Measurements from ENCODE around the gene IL1RAPL1.

Gene IL1RAPL1

DNA sequence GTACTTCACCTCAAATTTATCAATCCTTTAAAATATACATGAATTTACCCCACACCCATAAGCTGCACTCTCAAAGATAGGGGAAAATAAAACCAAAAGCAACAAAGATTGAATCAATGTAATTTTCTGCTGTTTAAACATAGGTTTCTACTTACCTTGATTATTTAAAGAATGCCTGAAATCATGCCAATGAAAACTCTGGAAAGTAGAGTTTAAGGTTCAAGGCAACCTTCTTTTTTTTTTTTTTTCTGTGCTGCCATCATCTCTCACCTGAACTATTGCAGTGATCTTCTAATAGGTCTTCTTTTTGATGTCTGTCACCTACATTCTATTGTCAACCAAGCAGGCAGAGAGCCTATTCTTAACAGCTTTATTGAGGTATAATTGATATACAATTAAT is 682.1 kb downstream of the IL1RAPL1 start:
- POLR2A ChIA-PET, result no interaction called here
- Histone ChIP-seq H3K27me3 (replicated peaks in 2 of 5; ENCODE audit: control insufficient read depth in 4 of 5, insufficient read depth in 5 of 5, low read length in 4 of 5) (no peaks in the 10 kb centered on the region), H3K4me3 (ENCODE audit: control insufficient read depth in 1 of 7, extremely low read depth in 1 of 7, insufficient read depth in 4 of 7, low read depth in 2 of 7, low read length in 6 of 7) (no peak overlapping the region), H3K36me3 (ENCODE audit: control insufficient read depth in 4 of 4, insufficient read depth in 4 of 4, low read length in 3 of 4) (no peaks in the 10 kb centered on the region), H3K27ac (ENCODE audit: insufficient read depth in 1 of 2, low read depth in 1 of 2, low read length in 2 of 2, poor library complexity in 1 of 2, severe bottlenecking in 2 of 2) (no peak overlapping the region), H3K9me3 (ENCODE audit: control extremely low read depth in 1 of 5, control insufficient read depth in 4 of 5, insufficient read depth in 2 of 5, low read depth in 1 of 5, low read length in 4 of 5) (no peaks in the 10 kb centered on the region), H3K4me1 (ENCODE audit: control extremely low read depth in 1 of 4, control insufficient read depth in 4 of 4, insufficient read depth in 4 of 4, low read length in 3 of 4) (no peaks in the 10 kb centered on the region)
- no peak for DNase-seq
- CTCF ChIA-PET, result no interaction called here

DNA sequence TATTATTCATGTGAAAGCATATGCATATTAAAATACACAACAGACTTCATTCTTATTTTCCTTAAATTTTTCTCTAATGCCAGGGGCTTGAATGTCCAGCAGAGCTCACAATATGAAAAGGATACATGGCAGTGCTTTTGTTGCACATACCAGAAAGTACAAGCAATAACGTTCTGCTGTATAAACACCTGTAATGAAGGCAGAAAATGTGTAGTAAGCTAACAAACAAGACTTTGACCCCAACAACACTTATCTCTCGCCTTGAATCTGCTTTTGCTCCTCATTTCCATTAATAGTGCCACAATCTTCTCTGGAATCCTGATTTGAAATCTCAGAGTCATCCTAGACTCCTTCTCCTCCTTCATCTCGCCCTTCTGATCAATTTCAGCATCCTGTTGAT is 687.3 kb downstream of the IL1RAPL1 start:
- Histone ChIP-seq H3K27ac (ENCODE audit: insufficient read depth in 1 of 2, low read depth in 1 of 2, low read length in 2 of 2, poor library complexity in 1 of 2, severe bottlenecking in 2 of 2) (no peak overlapping the region), H3K36me3 (ENCODE audit: control insufficient read depth in 4 of 4, insufficient read depth in 4 of 4, low read length in 3 of 4) (no peaks in the 10 kb centered on the region), H3K27me3 (replicated peaks in 2 of 5; ENCODE audit: control insufficient read depth in 4 of 5, insufficient read depth in 5 of 5, low read length in 4 of 5) (no peaks in the 10 kb centered on the region), H3K4me1 (ENCODE audit: control extremely low read depth in 1 of 4, control insufficient read depth in 4 of 4, insufficient read depth in 4 of 4, low read length in 3 of 4) (no peaks in the 10 kb centered on the region), H3K4me3 (ENCODE audit: control insufficient read depth in 1 of 7, extremely low read depth in 1 of 7, insufficient read depth in 4 of 7, low read depth in 2 of 7, low read length in 6 of 7) (no peak overlapping the region), H3K9me3 (ENCODE audit: control extremely low read depth in 1 of 5, control insufficient read depth in 4 of 5, insufficient read depth in 2 of 5, low read depth in 1 of 5, low read length in 4 of 5) (no peaks in the 10 kb centered on the region)
- POLR2A ChIA-PET, result no interaction called here
- CTCF ChIA-PET, result no interaction called here
- no peak for DNase-seq
- 61% methylated on average over 3 of the region's 3 CpGs for WGBS (ENCODE audit: insufficient coverage)

DNA sequence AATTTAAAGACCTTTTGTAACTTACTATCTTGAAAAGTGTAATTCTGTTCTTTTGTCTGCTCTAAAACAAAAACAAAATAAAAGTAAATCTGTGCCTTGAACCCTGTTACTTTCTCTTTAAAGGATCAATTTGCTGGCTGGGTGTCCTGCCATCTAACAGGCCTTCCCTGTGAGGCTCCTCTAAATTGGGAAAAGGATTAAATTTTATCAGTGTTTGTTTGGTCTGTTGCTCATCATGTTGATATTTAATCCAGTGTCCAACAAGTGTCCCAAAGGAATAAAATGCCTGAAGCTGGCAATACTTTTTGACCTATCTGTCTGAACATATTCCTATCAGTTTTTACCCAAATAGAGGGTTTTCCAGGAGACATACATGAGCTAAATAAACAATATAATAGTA is 688.7 kb downstream of the IL1RAPL1 start:
- no peak overlapping the region for H3K27ac ChIP-seq (ENCODE audit: insufficient read depth in 1 of 2, low read depth in 1 of 2, low read length in 2 of 2, poor library complexity in 1 of 2, severe bottlenecking in 2 of 2)
- H3K9me3 ChIP-seq (ENCODE audit: control extremely low read depth in 1 of 5, control insufficient read depth in 4 of 5, insufficient read depth in 2 of 5, low read depth in 1 of 5, low read length in 4 of 5), result no peaks in the 10 kb centered on the region
- no peaks in the 10 kb centered on the region for H3K4me1 ChIP-seq (ENCODE audit: control extremely low read depth in 1 of 4, control insufficient read depth in 4 of 4, insufficient read depth in 4 of 4, low read length in 3 of 4)
- no peaks in the 10 kb centered on the region for H3K36me3 ChIP-seq (ENCODE audit: control insufficient read depth in 4 of 4, insufficient read depth in 4 of 4, low read length in 3 of 4)
- ChIA-PET CTCF (no interaction called here), POLR2A (no interaction called here)
- no peaks in the 10 kb centered on the region for H3K27me3 ChIP-seq (replicated peaks in 2 of 5; ENCODE audit: control insufficient read depth in 4 of 5, insufficient read depth in 5 of 5, low read length in 4 of 5)
- H3K4me3 ChIP-seq (ENCODE audit: control insufficient read depth in 1 of 7, extremely low read depth in 1 of 7, insufficient read depth in 4 of 7, low read depth in 2 of 7, low read length in 6 of 7), result no peak overlapping the region
- DNase-seq, result no peak

DNA sequence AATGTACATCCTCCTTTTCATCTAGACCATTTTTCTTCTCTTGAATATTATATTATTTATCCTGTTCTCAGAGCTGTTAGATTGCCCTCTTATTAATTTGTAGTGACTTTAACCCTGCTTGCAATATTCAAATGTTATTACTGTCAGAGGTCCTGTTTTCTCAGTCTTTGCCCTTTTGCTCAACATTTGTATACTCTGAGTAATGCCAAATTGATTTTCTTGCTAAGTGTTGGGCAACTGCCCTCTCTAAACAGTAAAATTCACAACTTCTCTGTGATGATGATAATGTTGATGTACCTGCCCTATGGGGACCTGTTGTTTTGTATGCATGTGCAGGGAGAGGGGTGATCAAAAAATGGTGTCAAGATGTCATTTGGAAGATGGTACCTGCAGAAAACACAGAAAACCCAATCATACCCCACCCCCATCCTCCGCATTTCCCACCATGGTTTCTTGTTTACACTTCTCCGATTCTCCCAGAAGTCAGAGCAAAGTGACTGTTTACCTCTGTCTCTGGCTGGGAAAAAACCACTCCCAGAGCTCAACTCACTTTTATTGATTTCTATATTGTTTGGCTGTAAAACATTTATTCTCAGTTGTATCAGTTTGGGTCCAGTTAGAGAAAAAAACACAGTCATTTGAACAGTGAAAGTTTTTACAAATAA is 694.0 kb downstream of the IL1RAPL1 start:
- no peaks in the 10 kb centered on the region for H3K36me3 ChIP-seq (ENCODE audit: control insufficient read depth in 4 of 4, insufficient read depth in 4 of 4, low read length in 3 of 4)
- WGBS (ENCODE audit: insufficient coverage), result 94% methylated on average over 2 of the region's 2 CpGs
- no peak overlapping the region for H3K4me3 ChIP-seq (ENCODE audit: control insufficient read depth in 1 of 7, extremely low read depth in 1 of 7, insufficient read depth in 4 of 7, low read depth in 2 of 7, low read length in 6 of 7)
- no peak overlapping the region for H3K27ac ChIP-seq (ENCODE audit: insufficient read depth in 1 of 2, low read depth in 1 of 2, low read length in 2 of 2, poor library complexity in 1 of 2, severe bottlenecking in 2 of 2)
- no peaks in the 10 kb centered on the region for H3K27me3 ChIP-seq (replicated peaks in 2 of 5; ENCODE audit: control insufficient read depth in 4 of 5, insufficient read depth in 5 of 5, low read length in 4 of 5)
- no peaks in the 10 kb centered on the region for H3K4me1 ChIP-seq (ENCODE audit: control extremely low read depth in 1 of 4, control insufficient read depth in 4 of 4, insufficient read depth in 4 of 4, low read length in 3 of 4)
- ChIA-PET POLR2A (no interaction called here), CTCF (no interaction called here)
- no peak for DNase-seq
- no peaks in the 10 kb centered on the region for H3K9me3 ChIP-seq (ENCODE audit: control extremely low read depth in 1 of 5, control insufficient read depth in 4 of 5, insufficient read depth in 2 of 5, low read depth in 1 of 5, low read length in 4 of 5)

DNA sequence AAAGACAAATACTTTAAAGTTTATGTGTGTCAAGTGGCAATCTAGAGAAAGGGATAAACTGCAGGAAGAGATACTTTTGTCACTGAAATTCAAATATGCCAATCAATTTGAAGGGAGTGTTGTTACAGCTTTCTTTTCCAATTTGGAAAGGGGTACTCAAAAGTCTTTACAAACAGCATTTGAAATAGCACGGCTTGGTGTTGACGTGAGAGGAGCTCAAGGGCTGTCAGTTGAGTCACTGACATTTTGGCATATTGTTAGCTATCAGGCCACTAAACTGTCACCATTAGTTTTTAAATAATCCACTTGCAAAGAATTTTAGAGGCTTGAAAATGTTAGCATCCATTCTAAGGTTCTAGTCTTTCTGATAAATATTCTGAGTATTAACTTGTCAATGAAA is 698.4 kb downstream of the IL1RAPL1 start:
- Histone ChIP-seq H3K36me3 (ENCODE audit: control insufficient read depth in 4 of 4, insufficient read depth in 4 of 4, low read length in 3 of 4) (no peaks in the 10 kb centered on the region), H3K27ac (ENCODE audit: insufficient read depth in 1 of 2, low read depth in 1 of 2, low read length in 2 of 2, poor library complexity in 1 of 2, severe bottlenecking in 2 of 2) (no peak overlapping the region), H3K4me3 (ENCODE audit: control insufficient read depth in 1 of 7, extremely low read depth in 1 of 7, insufficient read depth in 4 of 7, low read depth in 2 of 7, low read length in 6 of 7) (no peak overlapping the region), H3K27me3 (replicated peaks in 2 of 5; ENCODE audit: control insufficient read depth in 4 of 5, insufficient read depth in 5 of 5, low read length in 4 of 5) (no peaks in the 10 kb centered on the region), H3K9me3 (ENCODE audit: control extremely low read depth in 1 of 5, control insufficient read depth in 4 of 5, insufficient read depth in 2 of 5, low read depth in 1 of 5, low read length in 4 of 5) (no peaks in the 10 kb centered on the region), H3K4me1 (ENCODE audit: control extremely low read depth in 1 of 4, control insufficient read depth in 4 of 4, insufficient read depth in 4 of 4, low read length in 3 of 4) (no peaks in the 10 kb centered on the region)
- ChIA-PET POLR2A (no interaction called here), CTCF (no interaction called here)
- no peak for DNase-seq
- 83% methylated on average over 1 of the region's 2 CpGs for WGBS (ENCODE audit: insufficient coverage)

DNA sequence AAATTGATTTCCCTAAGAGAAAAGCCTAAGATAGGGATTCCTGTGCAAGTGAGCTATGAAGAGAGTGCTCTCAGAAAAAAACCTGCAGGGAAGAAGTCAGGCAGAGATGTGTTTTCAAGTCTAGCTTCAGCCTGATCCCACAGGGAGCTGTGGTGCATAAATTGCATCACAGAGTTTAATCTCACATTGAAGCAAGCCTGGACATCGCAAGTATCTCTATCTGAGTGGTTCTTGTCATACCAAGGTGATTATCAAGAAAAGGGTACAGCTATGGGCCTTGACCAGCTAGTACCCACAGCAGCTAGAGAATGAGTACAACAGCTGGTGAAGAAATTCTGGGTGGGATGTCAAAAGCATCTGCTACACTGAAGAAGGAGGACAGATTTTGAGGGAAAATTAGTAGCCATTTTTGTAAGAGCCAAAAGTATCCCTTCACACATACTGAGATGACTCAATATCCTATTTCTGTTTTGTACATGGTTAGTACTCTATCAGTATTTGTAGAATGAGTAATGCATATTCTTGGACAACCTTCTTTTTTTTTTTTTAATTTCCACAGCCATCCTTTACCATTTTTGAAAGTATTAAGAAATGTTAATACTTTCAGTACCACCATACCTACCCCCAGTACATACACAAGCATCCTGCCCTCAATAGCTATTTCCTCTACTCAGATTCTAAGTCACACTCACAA is 708.9 kb downstream of the IL1RAPL1 start:
- POLR2A ChIA-PET, result no interaction called here
- H3K36me3 ChIP-seq (ENCODE audit: control insufficient read depth in 4 of 4, insufficient read depth in 4 of 4, low read length in 3 of 4), result no peaks in the 10 kb centered on the region
- no peak for DNase-seq
- no peaks in the 10 kb centered on the region for H3K9me3 ChIP-seq (ENCODE audit: control extremely low read depth in 1 of 5, control insufficient read depth in 4 of 5, insufficient read depth in 2 of 5, low read depth in 1 of 5, low read length in 4 of 5)
- H3K27ac ChIP-seq (ENCODE audit: insufficient read depth in 1 of 2, low read depth in 1 of 2, low read length in 2 of 2, poor library complexity in 1 of 2, severe bottlenecking in 2 of 2), result no peak overlapping the region
- H3K4me3 ChIP-seq (ENCODE audit: control insufficient read depth in 1 of 7, extremely low read depth in 1 of 7, insufficient read depth in 4 of 7, low read depth in 2 of 7, low read length in 6 of 7), result no peak overlapping the region
- WGBS (ENCODE audit: insufficient coverage), result 100% methylated on average over 1 of the region's 1 CpG
- no peaks in the 10 kb centered on the region for H3K4me1 ChIP-seq (ENCODE audit: control extremely low read depth in 1 of 4, control insufficient read depth in 4 of 4, insufficient read depth in 4 of 4, low read length in 3 of 4)
- H3K27me3 ChIP-seq (replicated peaks in 2 of 5; ENCODE audit: control insufficient read depth in 4 of 5, insufficient read depth in 5 of 5, low read length in 4 of 5), result no peaks in the 10 kb centered on the region
- CTCF ChIA-PET, result no interaction called here

DNA sequence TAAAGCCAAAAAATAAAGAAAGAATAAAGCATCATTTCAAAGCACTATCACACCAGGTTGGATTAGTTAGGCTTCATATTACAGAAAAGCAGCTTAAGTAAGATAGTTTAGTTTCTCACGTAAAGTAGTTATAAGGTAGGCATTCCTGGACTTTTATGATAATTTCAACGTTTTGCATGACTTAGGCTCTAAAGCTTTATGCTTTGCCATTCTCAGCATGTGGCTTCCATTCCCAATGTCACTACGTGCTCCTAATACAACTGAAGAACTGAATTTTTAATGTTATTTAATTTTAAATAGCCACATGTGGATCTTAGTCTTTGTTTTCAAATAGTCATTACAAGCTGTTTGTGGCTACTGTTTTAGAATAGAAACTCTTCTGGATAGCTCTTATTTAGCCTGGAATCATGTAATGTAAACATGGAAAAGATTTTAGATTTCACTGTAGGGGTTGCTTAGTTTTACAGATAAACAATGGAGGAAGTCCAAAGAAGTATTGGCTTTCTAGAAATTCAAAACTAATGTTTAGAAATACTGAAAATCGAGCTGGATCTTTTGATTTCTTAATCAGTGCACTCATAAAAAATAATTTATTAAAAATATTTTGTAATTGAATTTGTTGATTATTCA is 710.0 kb downstream of the IL1RAPL1 start:
- CTCF ChIA-PET, result no interaction called here
- no peaks in the 10 kb centered on the region for H3K9me3 ChIP-seq (ENCODE audit: control extremely low read depth in 1 of 5, control insufficient read depth in 4 of 5, insufficient read depth in 2 of 5, low read depth in 1 of 5, low read length in 4 of 5)
- no peaks in the 10 kb centered on the region for H3K4me1 ChIP-seq (ENCODE audit: control extremely low read depth in 1 of 4, control insufficient read depth in 4 of 4, insufficient read depth in 4 of 4, low read length in 3 of 4)
- H3K36me3 ChIP-seq (ENCODE audit: control insufficient read depth in 4 of 4, insufficient read depth in 4 of 4, low read length in 3 of 4), result no peaks in the 10 kb centered on the region
- 40% methylated on average over 2 of the region's 4 CpGs for WGBS (ENCODE audit: insufficient coverage)
- no peak for DNase-seq
- no peak overlapping the region for H3K27ac ChIP-seq (ENCODE audit: insufficient read depth in 1 of 2, low read depth in 1 of 2, low read length in 2 of 2, poor library complexity in 1 of 2, severe bottlenecking in 2 of 2)
- no peaks in the 10 kb centered on the region for H3K27me3 ChIP-seq (replicated peaks in 2 of 5; ENCODE audit: control insufficient read depth in 4 of 5, insufficient read depth in 5 of 5, low read length in 4 of 5)
- no peak overlapping the region for H3K4me3 ChIP-seq (ENCODE audit: control insufficient read depth in 1 of 7, extremely low read depth in 1 of 7, insufficient read depth in 4 of 7, low read depth in 2 of 7, low read length in 6 of 7)
- POLR2A ChIA-PET, result no interaction called here
